ENCODE results near the gene PAQR7. TPM values are rescaled to one million over a fixed set of nuclear protein-coding genes. Genes with fewer than 3 reads are reported as not detected.

The PAQR7 gene
- total RNA-seq, 1 experiment from 2014 or later = 6.4 TPM

DNA sequence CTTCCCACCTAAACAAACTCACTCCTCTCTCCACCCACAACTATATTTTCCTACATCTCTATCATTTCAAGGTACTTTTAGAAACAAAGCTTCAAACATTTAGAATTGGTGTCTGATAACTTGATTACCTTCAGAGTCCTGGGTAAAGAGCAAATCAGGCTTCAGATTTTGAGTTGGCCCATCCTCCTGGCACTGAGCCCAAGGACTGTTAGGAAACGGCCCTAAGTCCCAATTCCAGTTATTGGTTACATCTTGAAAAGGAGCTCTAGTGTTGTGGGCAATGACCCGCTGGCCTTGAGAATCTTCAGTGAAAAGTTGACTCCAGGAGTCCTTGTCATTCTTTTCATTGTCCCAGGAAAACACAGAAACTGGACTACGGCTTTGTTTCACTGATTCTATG is 40.6 kb downstream of the PAQR7 start:
- ChIA-PET CTCF (interaction anchor here (0.5 kb wide), 1 partner anchor 163 kb away, joined by 5 read pairs; the partner anchor contains the start of gene PAFAH2), POLR2A (ENCODE audit: unreplicated experiment) (no interaction called here)
- Histone ChIP-seq H4K20me1 (ENCODE audit: low read length) (peaks cover 4% of the 10 kb centered on the region; the same call in 1 of the 2 replicates), H3K36me3 (ENCODE audit: low read depth, low read length) (peaks cover 68% of the 10 kb centered on the region), H3K79me2 (ENCODE audit: low read length) (peaks cover 65% of the 10 kb centered on the region), H3K9me3 (ENCODE audit: low read length) (no peaks in the 10 kb centered on the region), H3K9ac (ENCODE audit: low read length) (no peak overlapping the region), H3F3A (ENCODE audit: low read length, unreplicated experiment) (peaks cover 8% of the 10 kb centered on the region), H3K4me2 (ENCODE audit: low read length) (no peak overlapping the region), H3K9me2 (replicated peaks; ENCODE audit: low read length) (no peaks in the 10 kb centered on the region), H2AFZ (ENCODE audit: low read length) (no peak overlapping the region), H3K27ac (ENCODE audit: low read length) (no peak overlapping the region), H3K27me3 (ENCODE audit: low read length) (no peaks in the 10 kb centered on the region), H3K4me3 (ENCODE audit: low read length) (no peak overlapping the region), H3K4me1 (ENCODE audit: insufficient read depth, low read length) (no peaks in the 10 kb centered on the region)
- DNase-seq (no peak), ATAC-seq (no peak)
- TF ChIP-seq EZH2phosphoT487 (IDR thresholded peaks at IDR 0.05; ENCODE audit: borderline replicate concordance, low read length) (no peak), EZH2 (IDR thresholded peaks at IDR 0.05; ENCODE audit: low read length, unreplicated experiment) (no peak), CTCF (conservative IDR thresholded peaks at IDR 0.05; ENCODE audit: low read depth, low read length) (no peak)
- BruUV-seq (replicated peaks) = no TSS peak
- intact Hi-C loops (cut with micrococcal nuclease) = no loop called here

DNA sequence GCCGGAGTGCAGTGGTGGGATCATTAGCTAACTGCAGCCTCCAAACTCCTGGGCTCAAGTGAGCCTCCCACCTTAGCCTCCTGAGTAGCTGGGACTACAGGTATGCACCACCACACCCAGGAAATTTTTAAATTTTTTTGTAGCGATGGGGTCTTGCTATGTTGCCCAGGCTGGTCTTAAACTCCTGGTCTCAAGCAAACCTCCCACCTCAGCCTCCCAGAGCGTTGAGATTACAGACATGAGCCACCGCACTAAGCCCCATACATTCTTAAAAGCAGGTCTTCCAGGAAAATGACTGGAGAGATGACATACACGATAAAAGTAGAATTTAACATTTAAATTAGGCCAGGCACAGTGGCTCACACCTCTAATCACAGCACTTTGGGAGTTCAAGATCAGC is 42.4 kb downstream of the PAQR7 start:
- Histone ChIP-seq H3K9me2 (replicated peaks; ENCODE audit: low read length) (no peaks in the 10 kb centered on the region), H3K27me3 (ENCODE audit: low read length) (no peaks in the 10 kb centered on the region), H3K79me2 (ENCODE audit: low read length) (peaks cover 51% of the 10 kb centered on the region), H3K4me2 (ENCODE audit: low read length) (no peak overlapping the region), H3K4me3 (ENCODE audit: low read length) (no peak overlapping the region), H3F3A (ENCODE audit: low read length, unreplicated experiment) (peaks cover 8% of the 10 kb centered on the region), H3K9me3 (ENCODE audit: low read length) (no peaks in the 10 kb centered on the region), H2AFZ (ENCODE audit: low read length) (no peak overlapping the region), H3K4me1 (ENCODE audit: insufficient read depth, low read length) (no peaks in the 10 kb centered on the region), H3K27ac (ENCODE audit: low read length) (no peak overlapping the region), H4K20me1 (ENCODE audit: low read length) (peaks cover 4% of the 10 kb centered on the region; the same call in 1 of the 2 replicates), H3K9ac (ENCODE audit: low read length) (no peak overlapping the region), H3K36me3 (ENCODE audit: low read depth, low read length) (peaks cover 81% of the 10 kb centered on the region)
- ChIA-PET POLR2A (ENCODE audit: unreplicated experiment) (no interaction called here), CTCF (no interaction called here)
- ATAC-seq = no peak
- intact Hi-C loops (cut with micrococcal nuclease) = no loop called here
- DNase-seq = no peak
- TF ChIP-seq EZH2 (IDR thresholded peaks at IDR 0.05; ENCODE audit: low read length, unreplicated experiment) (no peak), EZH2phosphoT487 (IDR thresholded peaks at IDR 0.05; ENCODE audit: borderline replicate concordance, low read length) (no peak), CTCF (conservative IDR thresholded peaks at IDR 0.05; ENCODE audit: low read depth, low read length) (no peak)
- no TSS peak for BruUV-seq (replicated peaks)

- intact Hi-C loops (cut with micrococcal nuclease) = no loop called here
- POLR2A ChIA-PET (ENCODE audit: unreplicated experiment) = no interaction called here
- Histone ChIP-seq H3K27me3 (ENCODE audit: low read length) (no peaks in the 10 kb centered on the region), H4K20me1 (ENCODE audit: low read length) (peaks cover 4% of the 10 kb centered on the region; the same call in 1 of the 2 replicates), H3K4me3 (ENCODE audit: low read length) (no peak overlapping the region), H3K79me2 (ENCODE audit: low read length) (peaks cover 51% of the 10 kb centered on the region), H3K9me2 (replicated peaks; ENCODE audit: low read length) (no peaks in the 10 kb centered on the region), H3K27ac (ENCODE audit: low read length) (no peak overlapping the region), H3F3A (ENCODE audit: low read length, unreplicated experiment) (peaks cover 6% of the 10 kb centered on the region), H3K9ac (ENCODE audit: low read length) (no peak overlapping the region), H2AFZ (ENCODE audit: low read length) (no peak overlapping the region), H3K4me2 (ENCODE audit: low read length) (no peak overlapping the region), H3K4me1 (ENCODE audit: insufficient read depth, low read length) (no peaks in the 10 kb centered on the region), H3K36me3 (ENCODE audit: low read depth, low read length) (peaks cover 79% of the 10 kb centered on the region), H3K9me3 (ENCODE audit: low read length) (no peaks in the 10 kb centered on the region)
- BruUV-seq (replicated peaks) = TSS peak; percentile 41
- DNase-seq = peak; percentile 50
- TF ChIP-seq EZH2phosphoT487 (IDR thresholded peaks at IDR 0.05; ENCODE audit: borderline replicate concordance, low read length) (no peak), EZH2 (IDR thresholded peaks at IDR 0.05; ENCODE audit: low read length, unreplicated experiment) (no peak), CTCF (conservative IDR thresholded peaks at IDR 0.05; ENCODE audit: low read depth, low read length) (no peak)
- ATAC-seq = peak; percentile 57
- CTCF ChIA-PET = no interaction called here
Measured at GRCh38 chr1:25832336-25833037, 43.0 kb downstream of the PAQR7 start.

Measured in PC-3 (cell line).